ENCODE measurements around the gene STMN1. TPM values are rescaled to one million over a fixed set of nuclear protein-coding genes. Genes with fewer than 3 reads are reported as not detected.

Gene STMN1
- total RNA-seq, 1 experiment from 2014 or later: 207 TPM

DNA sequence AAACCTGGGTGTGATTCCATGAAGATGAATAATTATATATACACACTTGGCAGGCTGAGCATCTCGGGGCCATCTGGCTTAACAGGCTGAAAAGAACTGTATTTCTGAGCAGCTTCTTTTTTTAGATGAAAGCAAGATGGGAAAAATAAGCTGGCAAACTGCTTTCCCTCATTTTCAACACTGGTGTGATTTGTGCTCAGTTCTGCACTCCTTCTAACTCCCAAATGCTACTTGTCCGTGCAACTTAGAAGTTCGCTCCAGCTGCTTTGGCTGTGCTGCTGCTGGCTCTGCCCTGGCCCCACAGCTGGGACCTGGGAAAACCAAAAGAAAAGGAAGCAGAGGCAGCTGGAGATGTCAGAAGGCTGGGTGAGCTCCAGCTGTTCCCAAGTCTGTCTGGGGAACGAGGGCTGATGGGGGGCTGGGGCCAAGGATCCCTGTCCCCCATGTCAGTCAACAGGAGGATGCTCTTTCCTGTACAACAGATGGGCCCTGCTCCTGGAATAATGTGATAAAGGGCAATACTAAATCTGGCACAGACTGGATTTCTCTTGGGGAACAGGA is 46.7 kb upstream of the STMN1 start:
- Mint-ChIP-seq H3K27me3 (ENCODE audit: insufficient read depth, unreplicated experiment) (no peaks in the 10 kb centered on the region), H3K27ac (ENCODE audit: unreplicated experiment) (no peak overlapping the region), H3K36me3 (ENCODE audit: insufficient read depth, unreplicated experiment) (peaks cover 5% of the 10 kb centered on the region), H3K4me1 (ENCODE audit: low read depth, unreplicated experiment) (no peaks in the 10 kb centered on the region), H3K9me3 (ENCODE audit: unreplicated experiment) (no peaks in the 10 kb centered on the region), H3K4me3 (ENCODE audit: unreplicated experiment) (no peak overlapping the region)
- no peaks in the 10 kb centered on the region for H3K9me3 ChIP-seq
- no peaks in the 10 kb centered on the region for H3K4me1 ChIP-seq
- no peaks in the 10 kb centered on the region for H3K36me3 ChIP-seq (ENCODE audit: control insufficient read depth, insufficient read depth, low read length)
- no peaks in the 10 kb centered on the region for H3K27me3 ChIP-seq (replicated peaks; ENCODE audit: control insufficient read depth, insufficient read depth, low read length)
- no TSS peak for BruUV-seq (replicated peaks)
- DNase-seq: no peak
- TF ChIP-seq, protein P1, sequence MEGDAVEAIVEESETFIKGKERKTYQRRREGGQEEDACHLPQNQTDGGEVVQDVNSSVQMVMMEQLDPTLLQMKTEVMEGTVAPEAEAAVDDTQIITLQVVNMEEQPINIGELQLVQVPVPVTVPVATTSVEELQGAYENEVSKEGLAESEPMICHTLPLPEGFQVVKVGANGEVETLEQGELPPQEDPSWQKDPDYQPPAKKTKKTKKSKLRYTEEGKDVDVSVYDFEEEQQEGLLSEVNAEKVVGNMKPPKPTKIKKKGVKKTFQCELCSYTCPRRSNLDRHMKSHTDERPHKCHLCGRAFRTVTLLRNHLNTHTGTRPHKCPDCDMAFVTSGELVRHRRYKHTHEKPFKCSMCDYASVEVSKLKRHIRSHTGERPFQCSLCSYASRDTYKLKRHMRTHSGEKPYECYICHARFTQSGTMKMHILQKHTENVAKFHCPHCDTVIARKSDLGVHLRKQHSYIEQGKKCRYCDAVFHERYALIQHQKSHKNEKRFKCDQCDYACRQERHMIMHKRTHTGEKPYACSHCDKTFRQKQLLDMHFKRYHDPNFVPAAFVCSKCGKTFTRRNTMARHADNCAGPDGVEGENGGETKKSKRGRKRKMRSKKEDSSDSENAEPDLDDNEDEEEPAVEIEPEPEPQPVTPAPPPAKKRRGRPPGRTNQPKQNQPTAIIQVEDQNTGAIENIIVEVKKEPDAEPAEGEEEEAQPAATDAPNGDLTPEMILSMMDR (IDR thresholded peaks at IDR 0.05; ENCODE audit: insufficient read depth in 1 of 2, low read depth in 1 of 2, low read length in 1 of 2, severe bottlenecking in 1 of 2, unreplicated experiment in 1 of 2): no peak
- intact Hi-C loops (cut with micrococcal nuclease; ENCODE audit: unreplicated experiment): no loop called here
- H3K4me3 ChIP-seq (ENCODE audit: low read depth, low read length): no peak overlapping the region
- ChIA-PET POLR2A (no interaction called here), CTCF (no interaction called here)

DNA sequence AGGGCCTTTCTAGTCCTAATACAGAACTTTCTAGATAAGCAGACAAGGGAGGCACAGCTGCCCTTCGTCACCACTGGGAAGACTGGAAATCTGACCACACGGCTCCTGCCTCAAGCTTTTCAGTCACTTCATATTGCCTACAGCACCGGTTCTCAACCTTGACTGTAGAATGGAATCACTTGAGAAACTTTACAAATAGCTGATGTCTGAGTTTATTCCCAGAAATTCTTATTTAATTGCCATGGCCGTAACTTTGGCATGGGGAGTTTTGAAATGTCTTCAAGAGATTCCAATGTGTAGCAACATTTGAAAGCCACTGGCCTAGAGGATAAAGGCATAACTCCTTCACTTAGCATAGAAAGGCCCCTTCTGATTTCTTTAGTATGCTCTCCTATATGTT is 42.4 kb upstream of the STMN1 start:
- no peak overlapping the region for H3K4me3 ChIP-seq (ENCODE audit: low read depth, low read length)

DNA sequence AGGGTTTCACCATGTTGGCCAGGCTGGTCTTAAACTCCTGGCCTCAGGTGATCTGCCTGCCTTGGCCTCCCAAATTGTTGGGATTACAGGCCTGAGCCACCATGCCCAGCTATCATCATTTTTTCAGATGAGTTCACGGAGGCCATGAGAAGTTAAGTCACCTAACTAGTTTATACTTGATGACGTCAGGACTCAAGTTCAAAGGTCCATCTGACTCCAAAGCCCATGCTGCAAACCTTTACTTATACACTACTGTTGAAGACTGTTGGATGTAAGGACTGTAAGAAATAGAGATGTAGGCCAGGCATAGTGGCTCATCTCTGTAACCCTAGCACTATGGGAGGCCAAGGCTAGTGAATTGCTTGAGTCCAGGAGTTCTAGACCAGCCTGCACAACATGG is 40.8 kb upstream of the STMN1 start:
- H3K27me3 Mint-ChIP-seq (ENCODE audit: insufficient read depth, unreplicated experiment): no peaks in the 10 kb centered on the region
- no peak overlapping the region for H3K4me3 Mint-ChIP-seq (ENCODE audit: unreplicated experiment)
- 0 out of 2 replicates have a peak, but pooled peaks cover 4% of the 10 kb centered on the region for H3K9me3 ChIP-seq
- peaks cover 4% of the 10 kb centered on the region; the same call in 1 of the 2 replicates for H3K4me1 ChIP-seq
- BruUV-seq (replicated peaks): no TSS peak
- no peaks in the 10 kb centered on the region for H3K36me3 ChIP-seq (ENCODE audit: control insufficient read depth, insufficient read depth, low read length)
- intact Hi-C loops (cut with micrococcal nuclease; ENCODE audit: unreplicated experiment): loop anchor here (10.0 kb wide), 2 partner anchors 48 to 732 kb away; partner anchors contain the start of gene PAFAH2
- TF ChIP-seq, protein P1 (IDR thresholded peaks at IDR 0.05; ENCODE audit: insufficient read depth in 1 of 2, low read depth in 1 of 2, low read length in 1 of 2, severe bottlenecking in 1 of 2, unreplicated experiment in 1 of 2): no peak
- peaks cover 23% of the 10 kb centered on the region for H3K9me3 Mint-ChIP-seq (ENCODE audit: unreplicated experiment)
- no peak for DNase-seq
- POLR2A ChIA-PET: no interaction called here
- no peaks in the 10 kb centered on the region for H3K4me1 Mint-ChIP-seq (ENCODE audit: low read depth, unreplicated experiment)
- H3K36me3 Mint-ChIP-seq (ENCODE audit: insufficient read depth, unreplicated experiment): no peaks in the 10 kb centered on the region
- no peaks in the 10 kb centered on the region for H3K27me3 ChIP-seq (replicated peaks; ENCODE audit: control insufficient read depth, insufficient read depth, low read length)
- CTCF ChIA-PET: no interaction called here
- H3K4me3 ChIP-seq (ENCODE audit: low read depth, low read length): no peak overlapping the region
- no peak overlapping the region for H3K27ac Mint-ChIP-seq (ENCODE audit: unreplicated experiment)

More for the DNA sequence above, 42.4 kb upstream of the STMN1 start:
- H3K36me3 Mint-ChIP-seq (ENCODE audit: insufficient read depth, unreplicated experiment): no peaks in the 10 kb centered on the region
- Histone ChIP-seq H3K27me3 (replicated peaks; ENCODE audit: control insufficient read depth, insufficient read depth, low read length) (no peaks in the 10 kb centered on the region), H3K36me3 (ENCODE audit: control insufficient read depth, insufficient read depth, low read length) (no peaks in the 10 kb centered on the region), H3K9me3 (0 out of 2 replicates have a peak, but pooled peaks cover 4% of the 10 kb centered on the region), H3K4me1 (peaks cover 4% of the 10 kb centered on the region; the same call in 1 of the 2 replicates)
- no peak for DNase-seq
- no peak overlapping the region for H3K27ac Mint-ChIP-seq (ENCODE audit: unreplicated experiment)
- H3K9me3 Mint-ChIP-seq (ENCODE audit: unreplicated experiment): peaks cover 7% of the 10 kb centered on the region
- no peaks in the 10 kb centered on the region for H3K4me1 Mint-ChIP-seq (ENCODE audit: low read depth, unreplicated experiment)
- ChIA-PET POLR2A (no interaction called here), CTCF (interaction anchor here (0.6 kb wide), 1 partner anchor 1260 kb away, joined by 3 read pairs; no protein-coding TSS in a partner anchor)
- intact Hi-C loops (cut with micrococcal nuclease; ENCODE audit: unreplicated experiment): loop anchor here (10.0 kb wide), 2 partner anchors 46 to 734 kb away; partner anchors contain the start of gene PAFAH2
- H3K27me3 Mint-ChIP-seq (ENCODE audit: insufficient read depth, unreplicated experiment): no peaks in the 10 kb centered on the region
- no peak overlapping the region for H3K4me3 Mint-ChIP-seq (ENCODE audit: unreplicated experiment)
- TF ChIP-seq, protein P1 (IDR thresholded peaks at IDR 0.05; ENCODE audit: insufficient read depth in 1 of 2, low read depth in 1 of 2, low read length in 1 of 2, severe bottlenecking in 1 of 2, unreplicated experiment in 1 of 2): no peak
- no TSS peak for BruUV-seq (replicated peaks)

Data from Caco-2 (cell line).